Activated naive CD4-positive, alpha-beta T cell treated with anti-CD3 and anti-CD28 coated beads, Interleukin-2, amount 10 ng/mL, durations not matched to agents 7 days and 5 days (primary cell): Measurements from ENCODE around the gene C8B.

Experiments used
- CTCF ChIA-PET: fragments of 350-600 bp; sonication (Branson Sonifier 250); formaldehyde crosslinking; loops from one replicate; lab custom pipeline; 2021; ENCODE audit warnings: antibody characterized with exemption; lab: Charles Lee
- DNase-seq: peaks from one replicate; pipeline ENCODE4 v3.0.0-alpha.2; 2020
- H3K27ac Mint-ChIP-seq: one replicate; pipeline ENCODE4 v1.8.0; 2021; ENCODE audit warnings: mild to moderate bottlenecking, moderate library complexity, mixed read lengths
- H3K27me3 Mint-ChIP-seq: one replicate; pipeline ENCODE4 v1.8.0; 2021; ENCODE audit warnings: mild to moderate bottlenecking, mixed read lengths
- H3K36me3 Mint-ChIP-seq: one replicate; pipeline ENCODE4 v1.8.0; 2021; ENCODE audit warnings: mixed read lengths
- H3K4me1 Mint-ChIP-seq: one replicate; pipeline ENCODE4 v1.8.0; 2021; ENCODE audit warnings: mixed read lengths
- H3K4me3 Mint-ChIP-seq: one replicate; pipeline ENCODE4 v1.8.0; 2021; ENCODE audit warnings: mild to moderate bottlenecking, moderate library complexity, mixed read lengths
- H3K9me3 Mint-ChIP-seq: one replicate; pipeline ENCODE4 v1.8.0; 2021; ENCODE audit warnings: mixed read lengths

Gene C8B

GRCh38 chr1:56983484-56983883 is 17.7 kb upstream of the C8B start:
- Mint-ChIP-seq H3K4me1 (no peaks in the 10 kb centered on the region), H3K4me3 (no peak overlapping the region), H3K27me3 (no peaks in the 10 kb centered on the region), H3K36me3 (no peaks in the 10 kb centered on the region), H3K27ac (no peak overlapping the region), H3K9me3 (no peaks in the 10 kb centered on the region)
- CTCF ChIA-PET = no interaction called here
- DNase-seq = no peak

DNA sequence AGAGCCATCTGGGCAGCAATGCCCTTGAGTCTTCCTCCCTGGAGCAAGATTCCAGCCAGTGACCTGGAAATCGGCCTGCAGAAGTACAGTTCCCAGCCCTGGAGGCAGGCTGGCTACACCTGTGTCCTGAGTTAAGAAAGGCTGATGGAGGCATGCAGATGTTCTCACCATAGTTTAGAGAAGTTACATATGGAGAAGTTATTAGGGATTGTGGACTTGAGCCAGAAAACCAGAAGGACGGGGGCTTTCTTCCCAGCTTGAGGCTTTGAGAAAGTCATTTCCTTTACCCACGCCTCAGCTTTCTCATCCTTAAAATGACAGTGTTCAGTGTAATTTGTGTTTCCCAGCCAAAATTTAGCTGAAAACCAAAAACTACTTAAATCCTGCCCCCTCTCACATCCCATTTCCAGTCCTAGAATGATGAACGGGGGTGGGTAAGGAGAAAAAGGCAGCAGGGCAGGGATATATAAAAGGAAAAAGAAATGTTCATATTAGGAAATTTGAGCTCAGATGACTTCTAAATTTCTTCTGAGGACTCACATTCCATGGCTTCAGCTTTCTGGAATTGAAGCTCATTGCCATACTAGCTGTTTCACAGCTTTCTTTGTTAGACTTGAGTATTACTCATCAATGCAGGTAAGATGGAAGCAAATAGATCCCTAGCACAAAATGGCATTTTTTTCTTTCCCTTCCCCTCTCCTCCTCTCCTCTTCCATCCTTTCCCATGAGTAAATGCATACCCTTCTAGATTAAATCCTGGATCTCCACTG is 14.4 kb upstream of the C8B start:
- H3K4me3 Mint-ChIP-seq = no peak overlapping the region
- DNase-seq = no peak
- no peaks in the 10 kb centered on the region for H3K9me3 Mint-ChIP-seq
- H3K27ac Mint-ChIP-seq = no peak overlapping the region
- H3K27me3 Mint-ChIP-seq = no peaks in the 10 kb centered on the region
- no peaks in the 10 kb centered on the region for H3K4me1 Mint-ChIP-seq
- H3K36me3 Mint-ChIP-seq = no peaks in the 10 kb centered on the region
- CTCF ChIA-PET = no interaction called here

DNA sequence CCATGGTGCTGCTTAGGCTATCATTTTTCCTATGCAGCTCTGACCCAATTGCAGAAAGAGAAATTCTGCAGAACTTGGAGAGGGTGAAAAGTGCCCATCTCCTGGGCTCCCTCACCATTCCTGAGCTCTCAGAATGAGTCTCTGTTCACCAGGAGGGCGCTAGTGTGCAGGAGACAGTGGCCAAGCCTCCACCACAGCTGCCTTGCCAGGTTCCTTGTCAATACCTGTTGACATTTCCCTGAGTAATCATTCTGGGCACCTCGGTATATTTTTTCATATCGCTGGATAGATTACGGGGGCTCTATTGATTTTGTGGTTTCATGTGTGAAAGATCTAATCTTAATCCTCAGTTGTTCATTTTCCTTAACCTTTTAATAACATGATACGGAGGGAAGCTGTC is 13.0 kb upstream of the C8B start:
- Mint-ChIP-seq H3K4me3 (no peak overlapping the region), H3K4me1 (no peaks in the 10 kb centered on the region), H3K36me3 (no peaks in the 10 kb centered on the region), H3K27me3 (no peaks in the 10 kb centered on the region), H3K9me3 (no peaks in the 10 kb centered on the region), H3K27ac (no peak overlapping the region)
- CTCF ChIA-PET = no interaction called here
- no peak for DNase-seq

- Mint-ChIP-seq H3K27ac (no peak overlapping the region), H3K9me3 (no peaks in the 10 kb centered on the region), H3K27me3 (no peaks in the 10 kb centered on the region), H3K4me3 (no peak overlapping the region), H3K4me1 (no peaks in the 10 kb centered on the region), H3K36me3 (no peaks in the 10 kb centered on the region)
- DNase-seq = no peak
- CTCF ChIA-PET = no interaction called here
Measured at GRCh38 chr1:56977910-56978309, 12.1 kb upstream of the C8B start.

- DNase-seq = no peak
- Mint-ChIP-seq H3K27me3 (no peaks in the 10 kb centered on the region), H3K4me3 (no peak overlapping the region), H3K4me1 (no peaks in the 10 kb centered on the region), H3K9me3 (no peaks in the 10 kb centered on the region), H3K36me3 (no peaks in the 10 kb centered on the region), H3K27ac (no peak overlapping the region)
- CTCF ChIA-PET = no interaction called here
Measured at GRCh38 chr1:56975446-56975845, 9.6 kb upstream of the C8B start.

- no peaks in the 10 kb centered on the region for H3K27me3 Mint-ChIP-seq
- no peak overlapping the region for H3K27ac Mint-ChIP-seq
- H3K9me3 Mint-ChIP-seq = no peaks in the 10 kb centered on the region
- no peak for DNase-seq
- CTCF ChIA-PET = interaction anchor here (0.6 kb wide), 1 partner anchor 507 kb away, joined by 3 read pairs; no protein-coding TSS in a partner anchor
- no peaks in the 10 kb centered on the region for H3K36me3 Mint-ChIP-seq
- no peak overlapping the region for H3K4me3 Mint-ChIP-seq
- H3K4me1 Mint-ChIP-seq = no peaks in the 10 kb centered on the region
Measured at GRCh38 chr1:56973923-56974742, 8.3 kb upstream of the C8B start.

DNA sequence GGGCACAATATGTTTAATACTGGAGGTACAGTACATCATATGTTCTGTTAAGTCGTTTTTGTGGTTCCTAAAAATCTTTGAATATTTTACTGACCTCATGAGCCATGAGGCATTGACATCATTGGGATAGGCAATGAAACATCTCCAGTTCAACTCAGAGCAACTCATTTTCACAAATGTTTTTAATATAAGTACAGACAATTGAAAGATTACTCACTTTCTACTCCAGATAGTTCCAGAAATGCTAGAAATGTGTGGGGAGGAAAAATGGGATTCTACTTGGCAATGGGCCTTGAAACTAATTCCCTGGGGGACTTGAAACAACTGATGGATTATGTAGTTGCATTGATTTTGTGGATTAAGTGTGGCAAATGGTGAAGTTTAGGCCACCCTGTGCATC is 7.2 kb upstream of the C8B start:
- Mint-ChIP-seq H3K4me1 (no peaks in the 10 kb centered on the region), H3K9me3 (peaks cover 2% of the 10 kb centered on the region), H3K36me3 (no peaks in the 10 kb centered on the region), H3K27ac (no peak overlapping the region), H3K27me3 (no peaks in the 10 kb centered on the region), H3K4me3 (no peak overlapping the region)
- no peak for DNase-seq
- CTCF ChIA-PET = no interaction called here

DNA sequence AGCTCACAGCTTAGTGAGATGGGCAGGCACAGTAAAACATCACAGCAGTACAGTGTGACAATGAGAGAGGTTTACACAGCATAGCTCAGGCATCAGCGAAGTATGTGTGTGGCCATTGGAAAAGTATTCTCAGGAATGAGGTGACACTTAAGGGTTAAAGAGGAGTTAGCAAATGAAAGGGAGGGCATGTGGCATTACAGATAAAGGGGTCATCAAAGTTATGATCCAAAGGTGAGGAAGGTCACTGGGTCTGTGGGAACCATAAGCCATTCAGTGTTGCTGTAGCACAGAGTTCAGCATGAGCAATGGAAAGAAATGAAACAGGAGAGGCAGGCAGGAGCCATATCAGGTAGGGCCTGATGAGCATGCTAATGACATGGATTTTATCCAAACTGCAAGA is 4.5 kb upstream of the C8B start:
- Mint-ChIP-seq H3K4me1 (no peaks in the 10 kb centered on the region), H3K4me3 (no peak overlapping the region), H3K27me3 (no peaks in the 10 kb centered on the region), H3K36me3 (no peaks in the 10 kb centered on the region), H3K27ac (no peak overlapping the region), H3K9me3 (peaks cover 2% of the 10 kb centered on the region)
- CTCF ChIA-PET = no interaction called here
- DNase-seq = no peak

GRCh38 chr1:56968878-56969495 is 3.2 kb upstream of the C8B start:
- Mint-ChIP-seq H3K27me3 (no peaks in the 10 kb centered on the region), H3K9me3 (peaks cover 2% of the 10 kb centered on the region), H3K4me3 (no peak overlapping the region), H3K27ac (no peak overlapping the region), H3K36me3 (no peaks in the 10 kb centered on the region), H3K4me1 (no peaks in the 10 kb centered on the region)
- CTCF ChIA-PET = interaction anchor here (1.4 kb wide), 1 partner anchor 137 kb away, joined by 8 read pairs; no protein-coding TSS in a partner anchor
- no peak for DNase-seq

DNA sequence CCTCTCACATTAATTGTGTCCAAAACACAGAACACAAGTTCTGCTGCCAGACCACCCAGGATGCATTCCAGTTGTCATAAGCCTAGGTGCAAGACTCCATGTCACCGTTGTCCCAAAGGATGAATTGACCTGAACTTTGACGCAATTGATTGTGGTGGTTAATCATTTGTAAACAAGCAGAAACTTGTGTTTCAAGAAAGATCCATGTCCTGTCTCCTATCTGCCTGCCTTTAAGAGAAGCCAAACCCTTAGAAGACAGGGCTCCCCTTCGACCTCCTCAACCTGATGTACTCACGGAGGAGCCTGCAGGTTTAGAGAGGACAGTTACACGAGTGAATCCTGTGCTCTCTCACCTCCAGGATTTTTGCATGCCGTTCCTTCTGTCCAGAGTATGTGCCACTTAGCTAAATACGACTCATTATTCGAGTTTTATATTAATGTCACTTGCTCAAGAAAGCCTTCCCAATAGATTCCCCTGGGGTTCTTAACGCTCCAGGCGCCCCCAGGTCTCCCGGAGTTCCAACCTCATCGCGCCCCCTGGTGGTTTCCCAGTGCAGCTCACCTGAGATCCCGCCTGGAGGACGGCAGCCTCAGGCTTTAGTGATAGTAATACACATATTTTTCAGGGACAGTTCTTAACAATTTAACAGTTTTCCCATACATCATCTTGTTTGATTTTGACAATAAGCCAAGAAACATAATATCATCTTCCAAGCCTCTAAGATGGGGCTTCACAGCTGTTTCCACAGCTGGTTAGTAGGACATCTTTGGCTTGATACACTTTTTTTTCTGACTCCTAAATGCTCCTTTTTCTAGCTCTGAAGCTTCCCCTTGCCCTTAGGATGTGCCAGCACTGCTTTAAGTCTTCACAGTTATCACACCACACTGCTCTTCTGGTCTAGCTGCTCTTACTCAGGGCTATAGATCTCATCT is 2.4 kb upstream of the C8B start:
- Mint-ChIP-seq H3K36me3 (no peaks in the 10 kb centered on the region), H3K27me3 (no peaks in the 10 kb centered on the region), H3K4me3 (no peak overlapping the region), H3K4me1 (no peaks in the 10 kb centered on the region), H3K27ac (no peak overlapping the region), H3K9me3 (peaks cover 2% of the 10 kb centered on the region)
- CTCF ChIA-PET = interaction anchor here (1.4 kb wide), 1 partner anchor 136 kb away, joined by 8 read pairs; no protein-coding TSS in a partner anchor
- no peak for DNase-seq

GRCh38 chr1:56967355-56967754 is 1.5 kb upstream of the C8B start:
- Mint-ChIP-seq H3K4me1 (no peaks in the 10 kb centered on the region), H3K9me3 (peaks cover 2% of the 10 kb centered on the region), H3K27me3 (no peaks in the 10 kb centered on the region), H3K27ac (no peak overlapping the region), H3K4me3 (no peak overlapping the region), H3K36me3 (no peaks in the 10 kb centered on the region)
- no peak for DNase-seq
- CTCF ChIA-PET = no interaction called here

DNA sequence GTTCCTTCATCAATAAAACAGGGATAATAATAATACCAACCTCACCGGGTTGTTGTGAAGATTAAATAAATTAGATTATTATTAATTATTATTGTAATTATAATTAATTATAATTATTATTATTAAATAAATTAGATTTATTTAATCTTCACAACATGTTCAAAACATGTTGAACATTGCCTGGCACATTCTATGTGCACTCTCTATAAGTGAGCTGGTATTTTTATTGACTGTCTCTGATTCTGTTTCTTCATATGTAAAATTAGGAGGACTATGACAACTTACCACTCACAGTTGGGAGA is 834 bp upstream of the C8B start:
- CTCF ChIA-PET = no interaction called here
- Mint-ChIP-seq H3K4me1 (no peaks in the 10 kb centered on the region), H3K9me3 (peaks cover 2% of the 10 kb centered on the region), H3K4me3 (no peak overlapping the region), H3K27ac (no peak overlapping the region), H3K27me3 (no peaks in the 10 kb centered on the region), H3K36me3 (no peaks in the 10 kb centered on the region)
- no peak for DNase-seq

- H3K9me3 Mint-ChIP-seq = peaks cover 2% of the 10 kb centered on the region
- no peak overlapping the region for H3K4me3 Mint-ChIP-seq
- no peak overlapping the region for H3K27ac Mint-ChIP-seq
- no peaks in the 10 kb centered on the region for H3K36me3 Mint-ChIP-seq
- CTCF ChIA-PET = interaction anchor here (1.4 kb wide), 1 partner anchor 133 kb away, joined by 4 read pairs; no protein-coding TSS in a partner anchor
- no peaks in the 10 kb centered on the region for H3K27me3 Mint-ChIP-seq
- no peaks in the 10 kb centered on the region for H3K4me1 Mint-ChIP-seq
- no peak for DNase-seq
Measured at GRCh38 chr1:56965191-56965590, 624 bp downstream of the C8B start.
